HG03354 (cell line): ENCODE results near the gene MLNR.

Source experiments
- ATAC-seq: cut with Tn5 transposase; IDR thresholded peaks from one replicate; pipeline ENCODE4 v1.9.1; 2021; ENCODE audit warnings: mild to moderate bottlenecking; ENCODE audit not compliant: unreplicated experiment, poor library complexity, severe bottlenecking

MLNR gene

GRCh38 chr13:49220036-49220855, at the start of gene MLNR:
TSS of gene MLNR (plus strand) at chr13:49220338. CDS start at chr13:49220338, 0 bp downstream.
- peak; percentile 67 for ATAC-seq

- ATAC-seq: no peak
Measured at GRCh38 chr13:49171359-49171758, 48.8 kb upstream of the MLNR start.

GRCh38 chr13:49183672-49184325, 36.3 kb upstream of the MLNR start:
- no peak for ATAC-seq

GRCh38 chr13:49184621-49185020, 35.5 kb upstream of the MLNR start:
- no peak for ATAC-seq

- ATAC-seq: no peak
Measured at GRCh38 chr13:49185264-49185663, 34.9 kb upstream of the MLNR start.

GRCh38 chr13:49190901-49191300, 29.2 kb upstream of the MLNR start:
- no peak for ATAC-seq

GRCh38 chr13:49206641-49207040, 13.5 kb upstream of the MLNR start:
- no peak for ATAC-seq

- no peak for ATAC-seq
Measured at GRCh38 chr13:49208619-49209018, 11.5 kb upstream of the MLNR start.

GRCh38 chr13:49210114-49210513, 10.0 kb upstream of the MLNR start:
- no peak for ATAC-seq

- no peak for ATAC-seq
Measured at GRCh38 chr13:49210669-49211068, 9.5 kb upstream of the MLNR start.

GRCh38 chr13:49213539-49213938, 6.6 kb upstream of the MLNR start:
- ATAC-seq: no peak

GRCh38 chr13:49213997-49214916, 5.9 kb upstream of the MLNR start:
- no peak for ATAC-seq

GRCh38 chr13:49214917-49215376, 5.2 kb upstream of the MLNR start:
- peak; percentile 78 for ATAC-seq

GRCh38 chr13:49216334-49216733, 3.8 kb upstream of the MLNR start:
- no peak for ATAC-seq

GRCh38 chr13:49217962-49218492, 2.1 kb upstream of the MLNR start:
- no peak for ATAC-seq

GRCh38 chr13:49218493-49219051, 1.6 kb upstream of the MLNR start:
- no peak for ATAC-seq

GRCh38 chr13:49219647-49220035, 497 bp upstream of the MLNR start:
- peak; percentile 31 for ATAC-seq

GRCh38 chr13:49220856-49221589, 885 bp downstream of the MLNR start:
- ATAC-seq: no peak

GRCh38 chr13:49221590-49221965, 1.4 kb downstream of the MLNR start:
- ATAC-seq: no peak
